ENCODE data around the gene ACAP3.
A peak's percentile ranks its signal among the peaks of the same experiment; 100 is the strongest.

Gene ACAP3

GRCh38 chr1:1346501-1346890 lies 38.8 kb upstream of the ACAP3 start:
- no peak for TF ChIP-seq CTCF (IDR thresholded peaks at IDR 0.05)

- no peak for TF ChIP-seq CTCF (IDR thresholded peaks at IDR 0.05)
Observed at GRCh38 chr1:1345860-1346500, 38.2 kb upstream of the ACAP3 start.

GRCh38 chr1:1345384-1345783 lies 37.7 kb upstream of the ACAP3 start:
- TF ChIP-seq CTCF (IDR thresholded peaks at IDR 0.05): no peak

- peak; percentile 75 for TF ChIP-seq CTCF (IDR thresholded peaks at IDR 0.05)
Observed at GRCh38 chr1:1344655-1345361, 37.1 kb upstream of the ACAP3 start.

GRCh38 chr1:1343811-1344421 lies 36.2 kb upstream of the ACAP3 start:
- no peak for TF ChIP-seq CTCF (IDR thresholded peaks at IDR 0.05)

GRCh38 chr1:1342584-1343115 lies 34.9 kb upstream of the ACAP3 start:
- TF ChIP-seq CTCF (IDR thresholded peaks at IDR 0.05): no peak

GRCh38 chr1:1342061-1342562 lies 34.4 kb upstream of the ACAP3 start:
- no peak for TF ChIP-seq CTCF (IDR thresholded peaks at IDR 0.05)

Measured in LNCAP (cell line).